Heart left ventricle (tissue), 16 donors: Measurements from ENCODE around the gene PCSK4. TPM values are rescaled to one million over a fixed set of nuclear protein-coding genes. Genes with fewer than 3 reads are reported as not detected.

Experiments
- ATAC-seq, 4 donors: fragments of 200-7000 bp; cut with Tn5 transposase; one replicate each; pipeline ENCODE4 v1.9.1; 2020 to 2022; ENCODE audit warnings: moderate library complexity in 4 of 4, mild to moderate bottlenecking in 3 of 4, moderate number of reproducible peaks in 1 of 4
- DNase-seq, 5 donors: peaks; one replicate each; pipeline ENCODE4 v3.0.0-alpha.2; 2020
- H3K27ac ChIP-seq, 12 donors: fragments of 200-600 bp; sonication (generic) in 4 of 12; one replicate each; pipeline versions ENCODE4 v1.5.0 to v1.8.0; 2016 to 2022; ENCODE audit warnings: mild to moderate bottlenecking in 2 of 12
- H3K27me3 ChIP-seq, 9 donors: fragments of 200-600 bp; sonication (generic) in 2 of 9; one replicate each; pipeline versions ENCODE4 v1.5.1 to v1.8.0; 2016 to 2022; ENCODE audit warnings: mild to moderate bottlenecking in 3 of 9
- H3K36me3 ChIP-seq, 9 donors: fragments of 200-600 bp; sonication (generic) in 2 of 9; one replicate each; pipeline versions ENCODE4 v1.5.0 to v1.8.0; 2018 to 2022; ENCODE audit warnings: mild to moderate bottlenecking in 2 of 9
- H3K4me1 ChIP-seq, 12 donors: fragments of 200-600 bp; sonication (generic) in 4 of 12; one replicate each; pipeline versions ENCODE4 v1.5.0 to v1.8.0; 2016 to 2022; ENCODE audit warnings: mild to moderate bottlenecking in 3 of 12
- H3K4me3 ChIP-seq, 12 donors: fragments of 200-600 bp; sonication (generic) in 4 of 12; one replicate each; pipeline versions ENCODE4 v1.5.0 to v1.8.0; 2017 to 2022; ENCODE audit warnings: mild to moderate bottlenecking in 9 of 12, moderate library complexity in 4 of 12
- H3K9me3 ChIP-seq, 12 donors: fragments of 200-600 bp; sonication (generic) in 4 of 12; one replicate each; pipeline versions ENCODE4 v1.5.0 to v1.8.0; 2016 to 2022; ENCODE audit warnings: mild to moderate bottlenecking in 1 of 12
- POLR2A ChIP-seq, 2 donors: fragments of 450-650 bp; IDR thresholded peaks; one replicate each; pipeline ENCODE4 v1.6.1; 2017; ENCODE audit warnings: antibody characterized with exemption in 2 of 2, mild to moderate bottlenecking in 2 of 2, moderate library complexity in 2 of 2
- WGBS, 4 donors: extraction: QIAGEN DNeasy Blood & Tissue Kit in 2 of 4; methylation state at CpG; one replicate each; pipeline versions ENCODE4 v1.1.5 to v1.1.7; 2013 to 2018; 5-methylcytosine and 5-hydroxymethylcytosine counted together
- intact Hi-C, 10 donors: fragments of 100-400 bp; cut with DNase I; formaldehyde crosslinking; loops; one replicate each; pipeline versions ENCODE4 v1.11.1 to v1.14.2; 2022
- polyA plus RNA-seq, 2 donors: library from polyadenylated mRNA; stranded (reverse); fragments of 200-250 nt; gene quantifications; one replicate each; pipeline ENCODE4 v1.2.3, GENCODE V29; 2013
- total RNA-seq, 9 donors: library from RNA; depleted of rRNA in 2 of 9; stranded (reverse); fragments of >200 nt in 2 of 9; fragmentation: NEBNext Ultra II Directional in 3 of 9; extraction: Animal tissue kit (Norgen Biotek cat#: 25700) in 3 of 9; gene quantifications; one replicate each; pipeline versions ENCODE4 v1.1.0 to v1.2.4, GENCODE V29; 2016 to 2023
- TF ChIP-seq, protein P1 (sequence below), 12 donors: fragments of 200-600 bp; sonication (generic) in 4 of 12; IDR thresholded peaks; one replicate each; pipeline versions ENCODE4 v1.5.0 to v1.8.0; 2018 to 2022; ENCODE audit warnings: antibody characterized with exemption in 12 of 12, mild to moderate bottlenecking in 5 of 12
- donor health status: ischemic (EF 13 %, LVEDD 7.1; RV severe dilation, severe dysfunction).
- donor health status: healthy with polysubstance abuse.
- donor health status: DM: no; HTN: yes; CAD: no.
- donor health status: DM: no; HTN: no; CAD: no.
- donor health status: ischemic (EF 25% LVEDD 6.9; RV normal size, moderate dysfunction).
- donor health status: ischemic (EF 25% LVEDD 5.7; RV mildly dilated, moderate dysfunction).
- donor health status: healthy.
- donor health status: DM: yes; HTN: yes; CAD: no.
- donor health status: ischemic (EF 35%, LVEDD 5.7; RV mildly dilated, moderate dysfunction).
- donor health status: nonischemic (EF 11% LVEDD 7.7; RV severe dilation, severe dysfunction).
- donor health status: DM: yes; HTN: yes; CAD: no.
- donor health status: PGD.
- donor health status: ischemic (EF 29% LVEDD 5.4; RV normal size, mild dysfunction).
- donor health status: nonischemic (EF 23%, LVEDD 6.1; RV moderate dilation, normal function).

Gene PCSK4
- total and polyA plus RNA-seq, 11 donors: 0.31 to 1.9 (median 1.2) TPM

DNA sequence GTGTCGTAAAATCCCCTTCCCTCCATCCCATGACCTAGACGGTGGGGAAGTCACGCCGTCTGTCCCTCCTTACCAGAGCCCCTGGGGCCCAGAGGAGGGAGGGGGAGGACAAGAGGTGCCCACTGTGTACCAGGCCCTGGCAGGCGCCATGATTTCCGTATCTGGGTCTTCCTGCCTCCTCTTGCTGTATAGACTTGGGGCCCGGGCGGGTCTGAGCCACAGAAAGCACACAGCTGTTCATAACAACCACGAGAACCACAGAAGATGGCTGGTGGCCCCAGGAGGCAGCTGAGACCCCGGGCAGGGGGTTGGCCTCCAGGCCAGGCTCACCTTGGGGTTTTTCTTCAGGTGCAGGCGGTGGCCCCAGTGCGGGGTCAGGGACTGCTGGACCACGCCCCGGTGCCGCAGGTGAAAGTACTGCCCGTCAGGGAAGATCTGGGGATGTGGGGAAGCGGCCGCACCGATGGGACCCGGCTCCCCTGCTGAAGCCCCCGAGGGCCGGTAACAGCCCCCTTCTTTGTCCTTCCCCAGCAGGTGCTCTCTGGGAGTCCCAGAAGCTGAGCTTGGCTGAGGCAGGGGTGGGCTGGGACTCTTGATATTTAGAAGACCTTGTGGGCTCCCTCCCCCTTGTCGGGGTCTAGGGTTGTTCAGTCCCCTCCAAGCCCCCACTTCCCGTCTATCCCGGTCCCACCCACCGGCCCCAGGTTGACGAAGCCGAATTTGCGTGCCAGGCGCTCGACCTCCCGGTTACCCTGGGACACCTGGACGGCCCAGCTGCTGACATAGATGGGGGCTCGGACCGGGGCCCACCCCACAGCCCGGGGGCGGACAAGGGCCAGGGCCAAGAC, 463 bp downstream of the PCSK4 start:
- WGBS, 4 donors: 29 to 41% (median 36%) methylated on average over 23 to 37 of the region's 37 CpGs
- H3K27ac ChIP-seq: peak overlapping the region in 11 of 12 donors; percentile 55 to 87 (median 78)
- peaks cover 3 to 29% (median 14%) of the 10 kb centered on the region in 12 donors for H3K4me1 ChIP-seq
- no peaks in the 10 kb centered on the region for H3K36me3 ChIP-seq
- ATAC-seq (no peak), DNase-seq (peak in 2 of 5 donors; percentile 33 to 68)
- H3K27me3 ChIP-seq: peaks cover 0 to 13% (median 0%) of the 10 kb centered on the region in 9 donors
- H3K4me3 ChIP-seq: peak overlapping the region; percentile 8 to 77 (median 58)
- H3K9me3 ChIP-seq: no peaks in the 10 kb centered on the region
- intact Hi-C loops: loop anchor here in 1 of 10 donors (1.0 to 2.0 kb wide), 2 partner anchors 10 to 163 kb away; partner anchors contain the start of genes C19orf25 and TCF3
- TF ChIP-seq POLR2A (IDR thresholded peaks at IDR 0.05): peak in 1 of 2 donors; percentile 25
- TF ChIP-seq, protein P1, sequence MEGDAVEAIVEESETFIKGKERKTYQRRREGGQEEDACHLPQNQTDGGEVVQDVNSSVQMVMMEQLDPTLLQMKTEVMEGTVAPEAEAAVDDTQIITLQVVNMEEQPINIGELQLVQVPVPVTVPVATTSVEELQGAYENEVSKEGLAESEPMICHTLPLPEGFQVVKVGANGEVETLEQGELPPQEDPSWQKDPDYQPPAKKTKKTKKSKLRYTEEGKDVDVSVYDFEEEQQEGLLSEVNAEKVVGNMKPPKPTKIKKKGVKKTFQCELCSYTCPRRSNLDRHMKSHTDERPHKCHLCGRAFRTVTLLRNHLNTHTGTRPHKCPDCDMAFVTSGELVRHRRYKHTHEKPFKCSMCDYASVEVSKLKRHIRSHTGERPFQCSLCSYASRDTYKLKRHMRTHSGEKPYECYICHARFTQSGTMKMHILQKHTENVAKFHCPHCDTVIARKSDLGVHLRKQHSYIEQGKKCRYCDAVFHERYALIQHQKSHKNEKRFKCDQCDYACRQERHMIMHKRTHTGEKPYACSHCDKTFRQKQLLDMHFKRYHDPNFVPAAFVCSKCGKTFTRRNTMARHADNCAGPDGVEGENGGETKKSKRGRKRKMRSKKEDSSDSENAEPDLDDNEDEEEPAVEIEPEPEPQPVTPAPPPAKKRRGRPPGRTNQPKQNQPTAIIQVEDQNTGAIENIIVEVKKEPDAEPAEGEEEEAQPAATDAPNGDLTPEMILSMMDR (IDR thresholded peaks at IDR 0.05): no peak

DNA sequence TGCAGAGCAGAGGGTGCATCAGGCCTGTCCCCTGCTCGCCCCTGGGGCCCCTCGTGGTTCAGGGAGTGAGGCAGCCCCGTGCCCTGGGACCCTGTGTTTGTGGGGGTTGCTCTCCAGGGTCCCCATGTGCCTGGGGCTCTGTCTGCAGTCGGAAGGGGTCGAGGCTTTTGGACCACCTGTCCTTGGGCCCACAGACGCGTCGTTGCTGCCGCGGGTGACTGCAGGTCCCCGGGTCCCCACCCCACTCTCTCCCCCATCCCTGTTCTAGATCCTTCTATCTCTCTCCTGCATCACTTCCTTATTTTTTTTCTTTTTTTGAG, 1.9 kb downstream of the PCSK4 start:
- intact Hi-C loops: no loop called here

DNA sequence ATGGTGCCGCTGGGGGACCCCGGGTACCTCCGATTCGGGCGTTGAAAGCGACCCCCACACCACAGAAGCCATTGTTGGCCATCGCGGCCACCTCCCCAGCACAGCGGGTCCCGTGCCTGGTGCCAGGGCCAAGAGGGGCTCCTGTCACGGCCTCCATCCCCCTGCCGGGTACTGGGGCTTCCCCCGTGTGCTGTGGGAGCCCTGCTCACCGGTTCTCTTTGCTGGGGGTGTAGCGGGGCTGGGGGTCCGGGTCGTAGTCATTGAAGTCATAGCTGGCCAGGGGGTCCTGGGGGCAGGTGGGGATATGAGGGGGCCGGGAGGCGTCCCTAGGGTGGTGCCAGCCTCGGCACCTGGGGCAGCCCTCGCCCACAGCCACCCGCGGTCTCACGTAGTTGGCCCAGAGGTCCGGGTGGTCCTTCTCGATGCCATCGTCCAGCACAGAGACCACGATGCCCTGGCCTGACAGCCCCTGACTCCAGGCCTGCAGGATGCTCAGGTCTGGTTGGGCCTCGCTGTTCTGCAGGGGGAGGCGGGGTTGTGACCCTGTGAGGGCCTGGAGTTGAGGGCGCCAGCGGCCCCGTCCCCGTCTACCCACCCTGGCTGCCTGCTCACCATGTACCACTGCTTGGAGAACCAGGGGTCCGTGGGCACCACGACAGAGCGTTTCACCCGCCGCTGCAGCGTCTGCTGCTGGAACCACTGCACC, 2.4 kb downstream of the PCSK4 start:
- H3K4me3 ChIP-seq: no peak overlapping the region
- no peaks in the 10 kb centered on the region for H3K36me3 ChIP-seq
- DNase-seq: peak in 1 of 5 donors; percentile 19
- peaks cover 3 to 22% (median 14%) of the 10 kb centered on the region in 12 donors for H3K4me1 ChIP-seq
- H3K9me3 ChIP-seq: no peaks in the 10 kb centered on the region
- intact Hi-C loops: no loop called here
- no peak overlapping the region for H3K27ac ChIP-seq
- peaks cover 0 to 12% (median 0%) of the 10 kb centered on the region in 9 donors for H3K27me3 ChIP-seq
- WGBS, 4 donors: 90 to 93% (median 92%) methylated on average over 24 to 40 of the region's 40 CpGs
- no peak for TF ChIP-seq POLR2A (IDR thresholded peaks at IDR 0.05)
- TF ChIP-seq, protein P1 (IDR thresholded peaks at IDR 0.05): no peak
- ATAC-seq: no peak

More for the DNA sequence above, 1.9 kb downstream of the PCSK4 start:
- DNase-seq (no peak), ATAC-seq (no peak)
- H3K4me1 ChIP-seq: peaks cover 3 to 28% (median 14%) of the 10 kb centered on the region in 12 donors
- no peak overlapping the region for H3K27ac ChIP-seq
- no peaks in the 10 kb centered on the region for H3K36me3 ChIP-seq
- WGBS, 4 donors: 85 to 96% (median 89%) methylated on average over 9 to 11 of the region's 11 CpGs
- TF ChIP-seq, protein P1 (IDR thresholded peaks at IDR 0.05): no peak
- no peak for TF ChIP-seq POLR2A (IDR thresholded peaks at IDR 0.05)
- no peak overlapping the region for H3K4me3 ChIP-seq
- no peaks in the 10 kb centered on the region for H3K9me3 ChIP-seq
- H3K27me3 ChIP-seq: peaks cover 0 to 13% (median 0%) of the 10 kb centered on the region in 9 donors
